Pons (tissue), 1 donor: Measurements from ENCODE around the gene QRSL1.
"Not testable (repeated sequence)": the region's sequence is repeated elsewhere in the genome, so short reads cannot be mapped to it uniquely, and the experiment has no call there.

Source experiments
- DNase-seq: peaks from one replicate; pipeline ENCODE4 v3.0.0-alpha.2; 2016; ENCODE audit warnings: low spot score

The QRSL1 gene

DNA sequence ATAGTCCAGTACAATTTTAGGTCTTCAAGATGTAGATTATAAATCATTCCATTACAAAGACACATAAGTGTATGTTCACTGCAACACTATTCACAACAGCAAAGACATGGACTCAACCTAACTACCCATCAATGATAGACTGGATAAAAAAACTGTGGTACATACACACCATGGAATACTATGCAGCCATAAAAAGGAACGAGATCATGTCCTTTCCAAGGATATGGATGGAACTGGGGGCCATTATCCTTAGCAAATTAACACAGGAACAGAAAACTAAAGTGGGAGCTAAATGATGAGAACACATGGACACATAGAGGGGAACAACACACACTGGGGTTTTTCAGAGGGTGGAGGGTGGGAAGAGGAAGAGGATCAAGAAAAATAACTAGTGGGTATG lies 6.3 kb upstream of the QRSL1 start:
- no peak for DNase-seq

DNA sequence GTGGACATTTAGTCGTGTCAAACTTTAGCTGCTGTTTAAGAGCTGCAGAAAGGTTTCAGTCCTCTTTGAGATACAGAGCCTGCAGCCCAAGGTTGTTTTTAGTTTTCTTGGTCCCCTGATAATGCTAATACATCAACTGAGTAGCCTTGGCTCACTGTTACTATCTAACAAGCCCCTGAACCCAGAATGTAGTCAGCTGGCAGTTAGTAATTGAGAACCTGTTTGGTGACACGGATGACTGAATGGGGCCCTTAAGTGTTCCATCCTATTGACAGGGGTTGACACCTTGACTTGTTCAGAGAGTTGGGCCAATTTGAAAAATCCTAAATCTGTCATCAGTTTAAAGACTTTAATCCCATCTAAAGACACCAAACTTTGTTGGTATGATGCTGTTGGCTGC lies 2.9 kb upstream of the QRSL1 start:
- DNase-seq = no peak

GRCh38 chr6:106627760-106628159 lies 1.6 kb upstream of the QRSL1 start:
- DNase-seq = not testable (repeated sequence)

- DNase-seq = peak; percentile 39
These were observed 698 bp upstream of the QRSL1 start for GRCh38 chr6:106628658-106629102.

DNA sequence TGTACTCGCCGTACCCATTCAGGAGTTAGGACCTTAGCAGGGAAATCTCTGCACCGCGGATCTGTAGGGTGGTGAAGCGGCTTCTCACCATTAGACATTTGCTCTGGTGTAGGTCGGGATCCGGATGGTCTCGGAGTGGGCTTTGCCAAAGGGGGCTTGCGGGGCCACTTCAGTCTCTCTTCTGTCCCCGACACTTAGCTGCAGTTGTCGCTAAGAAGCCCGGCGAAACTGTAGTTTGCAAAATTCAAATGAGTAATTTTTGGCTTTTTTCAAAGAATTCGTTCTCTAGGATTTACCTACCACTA lies 433 bp downstream of the QRSL1 start:
- no peak for DNase-seq

DNA sequence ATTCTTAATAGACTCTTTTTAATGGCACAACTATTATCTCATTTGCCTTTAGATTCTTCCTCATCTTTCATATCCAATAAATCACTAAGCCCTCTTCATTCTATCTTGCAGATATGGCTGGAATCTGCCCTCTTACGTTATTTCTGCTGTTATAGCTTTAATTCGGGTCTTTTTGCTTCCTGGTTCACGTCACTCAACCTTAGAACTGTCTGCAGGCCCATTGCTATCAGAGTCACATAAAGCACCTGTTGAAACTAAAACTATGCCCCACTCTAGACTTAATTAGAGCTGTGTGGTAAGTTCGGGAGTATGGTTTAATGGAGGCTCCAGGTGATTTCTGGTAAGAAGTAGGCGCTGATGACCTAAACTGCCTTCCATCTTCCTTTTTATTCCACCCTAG lies 988 bp downstream of the QRSL1 start:
- no peak for DNase-seq

DNA sequence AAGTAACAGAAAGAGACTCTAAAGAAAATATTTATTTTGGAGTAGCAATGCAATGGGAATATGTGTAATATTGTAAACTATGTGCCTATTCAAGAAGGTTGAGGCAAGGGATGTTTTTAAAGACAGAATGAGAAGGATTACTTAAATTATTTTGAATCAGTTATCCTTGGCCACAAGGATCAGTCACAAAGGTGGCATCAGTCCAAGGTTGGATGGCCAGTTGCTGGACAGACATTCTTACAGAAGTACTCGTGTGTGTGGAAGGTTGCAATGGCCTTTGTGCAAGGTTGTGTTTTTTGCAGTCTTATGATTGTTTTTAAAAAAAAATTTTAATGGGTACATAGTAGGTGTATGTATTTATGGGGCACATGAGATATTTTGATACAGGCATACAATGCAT lies 2.0 kb downstream of the QRSL1 start:
- no peak for DNase-seq

DNA sequence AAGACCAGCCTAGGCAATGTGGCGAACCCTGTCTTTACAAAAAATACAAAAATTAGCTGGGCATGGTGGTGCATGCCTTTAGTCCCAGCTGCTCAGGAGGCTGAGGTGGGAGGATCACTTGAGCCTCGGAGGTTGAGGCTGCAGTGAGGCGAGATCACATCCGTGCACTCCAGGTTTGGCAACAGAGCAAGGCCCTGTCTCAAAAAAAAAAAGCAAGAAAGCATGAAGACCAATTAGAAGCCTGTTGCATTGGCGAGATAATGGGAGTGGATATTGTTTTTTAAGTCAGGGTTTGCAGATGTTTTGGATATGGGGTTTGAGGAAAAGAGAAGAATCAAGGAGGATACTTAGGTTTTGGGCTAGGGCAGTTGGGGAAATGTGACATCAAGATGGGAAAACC lies 5.2 kb downstream of the QRSL1 start:
- DNase-seq = no peak

DNA sequence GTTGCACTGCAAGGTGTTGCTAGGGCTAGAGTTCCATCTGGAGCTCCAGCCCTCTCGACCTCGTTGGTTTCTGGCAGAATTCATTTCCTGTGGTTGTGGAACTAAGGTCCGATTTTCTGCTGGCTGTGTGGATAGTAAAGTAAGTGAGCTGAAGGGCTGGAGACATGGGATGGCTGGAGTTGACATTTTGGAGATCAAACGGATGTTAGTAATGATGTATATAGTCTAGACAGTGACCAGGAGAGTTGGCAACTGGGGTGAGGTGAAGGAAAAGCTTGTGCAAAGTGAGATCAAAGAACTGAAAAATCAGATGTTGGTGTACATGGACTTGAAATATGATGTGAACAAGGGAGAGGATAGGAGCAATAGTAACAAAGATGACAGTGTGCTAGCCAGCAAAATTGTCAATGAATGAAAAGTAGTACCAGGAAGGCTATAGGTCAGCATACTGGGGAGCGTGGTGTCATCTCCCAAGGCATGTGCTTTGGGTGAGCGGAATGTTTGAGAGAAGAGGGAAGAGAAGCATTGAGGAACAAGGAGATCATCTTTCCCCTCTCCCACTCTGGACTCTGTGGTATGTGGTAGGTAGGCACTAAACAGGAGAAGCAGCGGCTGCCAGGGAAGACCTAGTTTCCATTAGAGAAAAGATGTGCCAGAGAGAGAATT lies 7.8 kb downstream of the QRSL1 start:
- DNase-seq = peak; percentile 22

DNA sequence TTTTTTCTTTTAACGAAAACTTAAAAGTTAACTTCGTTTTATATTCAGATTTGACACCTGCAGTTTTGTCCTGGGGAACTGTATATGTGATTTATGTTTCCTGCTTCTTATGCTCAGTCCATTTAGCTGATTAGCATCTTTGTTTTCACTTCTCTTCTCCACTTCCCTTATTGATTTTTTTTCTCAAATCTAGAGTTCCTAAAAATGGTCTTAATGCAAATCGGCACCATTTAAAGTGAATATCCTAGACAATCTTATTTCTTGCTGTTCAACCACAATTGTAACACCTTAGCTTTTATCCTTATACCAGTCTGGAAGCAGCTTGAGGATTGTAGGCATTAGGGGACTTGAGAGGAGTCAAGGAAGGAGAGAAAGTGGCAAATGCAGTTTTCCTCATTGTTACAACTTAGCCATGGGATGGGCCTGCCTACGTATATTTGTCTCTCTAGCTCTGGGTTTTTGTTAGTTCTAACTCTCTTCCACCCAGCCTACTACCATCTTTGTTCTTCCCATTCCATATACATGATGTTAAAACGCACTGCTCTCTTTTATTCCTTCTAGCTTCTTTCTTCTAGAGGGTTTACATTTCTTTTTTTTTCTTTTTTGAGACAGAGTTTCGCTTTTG lies 8.5 kb downstream of the QRSL1 start:
- DNase-seq = peak; percentile 47

DNA sequence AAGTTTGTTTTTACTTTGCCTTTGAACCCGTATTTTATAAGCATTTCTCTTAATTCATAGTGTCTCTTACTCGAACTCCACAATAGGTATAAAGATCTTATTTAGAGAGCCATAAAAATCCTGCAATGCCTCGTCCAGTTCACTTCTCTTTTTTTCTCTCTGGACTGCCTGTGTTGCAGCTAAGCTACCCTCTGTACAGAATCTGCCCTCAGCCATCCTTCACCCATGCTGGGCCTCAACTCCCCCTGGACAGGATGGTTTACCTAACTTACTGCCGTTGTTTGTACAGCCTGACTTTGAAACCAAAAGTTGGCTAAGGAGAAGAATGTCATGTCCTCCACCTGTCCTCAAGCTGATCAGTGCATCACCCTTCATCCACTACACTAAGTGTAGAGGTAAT lies 10.4 kb downstream of the QRSL1 start:
- DNase-seq = no peak

GRCh38 chr6:106642476-106642875 lies 13.1 kb downstream of the QRSL1 start:
- DNase-seq = no peak

DNA sequence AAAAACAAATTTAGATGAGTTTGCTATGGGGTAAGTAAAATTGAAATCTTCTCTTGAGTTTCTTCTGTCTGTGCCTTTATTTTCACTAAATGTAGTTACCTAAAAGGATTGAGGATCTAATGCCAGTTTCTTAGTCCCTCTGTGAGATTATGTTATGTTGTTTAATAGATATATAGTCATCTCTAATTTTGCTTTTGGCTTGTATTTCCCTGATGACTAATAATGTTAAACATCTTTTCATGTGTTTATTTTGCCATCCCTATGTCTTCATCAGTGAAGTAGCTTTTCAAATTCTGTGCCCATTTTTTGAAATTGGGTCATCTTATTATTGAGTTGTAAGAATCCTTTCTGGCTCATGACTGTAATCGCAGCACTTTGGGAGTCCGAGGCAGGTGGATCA lies 13.7 kb downstream of the QRSL1 start:
- no peak for DNase-seq

- DNase-seq = no peak
These were observed 19.4 kb downstream of the QRSL1 start for GRCh38 chr6:106648651-106649308.

GRCh38 chr6:106658469-106658868 lies 29.1 kb downstream of the QRSL1 start:
- no peak for DNase-seq

- no peak for DNase-seq
These were observed 30.5 kb downstream of the QRSL1 start for GRCh38 chr6:106659859-106660258.

DNA sequence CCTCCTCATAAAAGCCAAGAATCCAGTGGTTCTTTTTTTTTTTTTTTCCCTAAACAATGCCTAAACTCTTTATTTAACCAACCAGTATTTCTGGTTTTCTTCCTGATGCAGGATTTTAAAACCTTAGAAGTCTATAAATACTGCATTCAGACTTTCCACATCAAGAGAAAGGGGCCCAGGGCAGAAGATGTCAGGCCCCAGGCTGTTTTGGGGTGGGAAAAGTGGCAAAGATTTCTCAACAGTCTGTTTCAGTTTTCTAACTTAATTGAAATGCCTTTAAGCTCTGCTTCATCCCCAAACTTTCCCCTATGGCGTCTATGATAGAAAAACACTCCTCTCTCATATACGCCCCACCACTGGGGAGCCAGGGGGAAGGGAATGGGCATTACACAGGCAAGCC lies 33.1 kb downstream of the QRSL1 start:
- DNase-seq = no peak

DNA sequence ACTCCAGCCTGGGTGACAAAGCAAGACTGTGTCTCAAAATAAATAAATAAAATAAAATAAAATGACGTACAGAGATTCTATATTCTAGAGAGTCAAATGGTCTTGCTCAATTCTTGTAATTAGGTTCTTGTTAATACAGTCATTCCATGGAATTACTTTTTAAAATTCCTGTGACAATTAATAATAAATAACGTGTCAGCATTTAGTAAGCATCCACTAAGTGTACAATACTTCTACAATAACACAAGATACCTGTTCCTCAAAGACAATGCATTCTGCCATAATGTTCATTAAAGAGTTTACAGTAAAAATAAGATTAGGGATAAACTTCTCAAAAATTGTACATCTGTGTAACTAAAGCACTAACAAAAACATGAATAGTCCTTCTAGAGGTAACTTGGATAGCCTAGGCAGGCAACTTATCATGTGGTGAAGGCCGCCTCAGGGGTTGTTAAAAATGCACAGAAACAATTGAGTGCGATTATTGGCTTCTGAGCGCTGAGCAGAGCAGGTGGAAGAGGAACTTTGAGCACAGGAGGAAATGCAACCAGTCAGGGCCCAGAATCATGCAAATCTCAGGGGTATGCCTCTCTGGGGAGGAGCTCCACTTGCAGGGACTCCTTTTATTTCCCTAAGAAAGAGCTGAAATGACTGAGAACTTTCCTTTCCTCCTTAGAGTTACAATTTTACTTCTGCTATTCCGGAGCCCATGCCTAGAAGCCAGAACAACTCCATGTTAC lies 37.1 kb downstream of the QRSL1 start:
- peak; percentile 41 for DNase-seq

- no peak for DNase-seq
These were observed 37.6 kb downstream of the QRSL1 start for GRCh38 chr6:106667022-106667402.

DNA sequence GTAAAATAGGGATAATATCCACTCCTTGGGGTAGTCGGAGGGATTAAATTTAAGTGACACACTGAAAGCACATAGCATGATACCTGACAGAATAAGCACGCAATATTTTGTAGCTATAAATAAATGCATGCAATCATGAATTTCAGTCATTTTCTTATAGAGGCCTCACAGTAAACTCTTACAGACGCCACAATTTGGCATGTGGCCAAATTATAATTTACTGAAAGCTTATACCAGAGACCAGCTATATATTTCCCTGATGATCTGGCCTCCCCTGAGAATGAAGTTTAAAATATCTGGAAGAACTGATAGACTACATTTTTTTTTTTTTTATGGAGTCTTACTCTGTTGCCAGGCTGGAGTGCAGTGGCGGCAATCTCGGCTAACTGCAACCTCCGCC lies 40.9 kb downstream of the QRSL1 start:
- no peak for DNase-seq

DNA sequence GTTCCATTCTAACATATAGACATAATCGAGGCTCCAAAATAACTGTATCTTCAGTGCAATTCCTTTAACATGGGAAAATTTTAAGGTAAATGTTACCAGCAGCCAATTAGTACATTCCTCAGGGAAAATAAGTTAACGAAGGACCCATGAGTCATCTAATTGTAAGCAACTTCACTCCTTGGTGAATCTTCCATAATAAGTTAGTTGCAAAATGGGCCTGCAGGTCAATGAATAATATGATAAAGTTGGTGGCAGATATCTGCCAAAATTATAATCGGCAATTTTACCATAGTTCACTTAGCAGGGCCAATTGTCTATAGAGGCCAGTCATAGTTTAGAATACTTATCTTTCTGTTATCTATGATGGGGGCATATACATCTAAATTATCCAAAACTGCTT lies 42.3 kb downstream of the QRSL1 start:
- no peak for DNase-seq

DNA sequence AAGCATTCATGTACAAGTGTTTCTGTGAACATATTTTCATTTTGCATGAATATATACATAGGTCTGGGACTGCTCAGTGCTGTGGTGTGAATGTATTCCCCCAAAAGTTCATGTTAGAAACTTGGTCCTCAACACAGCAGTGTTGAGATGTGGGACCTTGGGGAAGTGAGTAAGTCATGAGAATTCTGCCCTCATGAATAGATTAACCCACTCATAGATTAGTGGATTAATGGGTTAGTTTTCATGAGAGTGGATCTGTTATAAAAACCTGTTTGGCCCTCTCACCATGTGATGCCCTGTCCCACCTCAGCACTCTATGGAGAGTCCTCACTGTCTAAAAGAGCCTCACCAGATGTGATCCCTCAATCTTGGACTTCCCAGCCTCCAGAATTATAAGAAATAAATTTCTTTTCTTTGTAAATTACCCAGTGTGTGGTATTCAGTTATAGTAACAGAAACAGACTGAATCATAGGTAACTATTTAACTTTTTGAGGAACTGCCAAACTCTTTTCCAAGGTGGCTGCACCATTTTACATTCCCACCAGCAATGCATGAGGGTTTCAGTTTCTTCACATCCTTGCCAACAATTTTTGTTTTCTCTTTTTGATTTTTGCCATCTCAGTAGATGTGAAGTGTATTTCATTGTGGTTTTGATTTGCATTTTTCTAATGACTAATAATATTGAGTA lies 45.3 kb downstream of the QRSL1 start:
- no peak for DNase-seq
